Measurements from ENCODE around the gene HDAC1.

DNA sequence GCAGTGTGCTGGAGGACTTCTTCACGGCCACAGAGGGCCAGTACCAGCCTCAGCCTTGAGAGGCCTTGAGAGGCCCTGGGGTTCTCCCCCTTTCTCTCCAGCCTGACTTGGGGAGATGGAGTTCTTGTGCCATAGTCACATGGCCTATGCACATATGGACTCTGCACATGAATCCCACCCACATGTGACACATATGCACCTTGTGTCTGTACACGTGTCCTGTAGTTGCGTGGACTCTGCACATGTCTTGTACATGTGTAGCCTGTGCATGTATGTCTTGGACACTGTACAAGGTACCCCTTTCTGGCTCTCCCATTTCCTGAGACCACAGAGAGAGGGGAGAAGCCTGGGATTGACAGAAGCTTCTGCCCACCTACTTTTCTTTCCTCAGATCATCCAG is 6.2 kb upstream of the HDAC1 start:
- TF ChIP-seq EZH2 (IDR thresholded peaks at IDR 0.05; ENCODE audit: insufficient read depth, poor library complexity, severe bottlenecking) (no peak), EZH2phosphoT487 (IDR thresholded peaks at IDR 0.05; ENCODE audit: insufficient read depth, low read depth) (no peak)

All from GM23248 (cell line).